ENCODE results near the gene PTCHD1. TPM values are rescaled to one million over a fixed set of nuclear protein-coding genes. Genes with fewer than 3 reads are reported as not detected.

Gene PTCHD1
- total RNA-seq, 2 experiments from 2014 or later: not detected

- Mint-ChIP-seq H3K36me3 (ENCODE audit: low read depth) (no peaks in the 10 kb centered on the region), H3K9me3 (no peaks in the 10 kb centered on the region), H3K27ac (no peak overlapping the region), H3K27me3 (no peaks in the 10 kb centered on the region), H3K4me3 (no peak overlapping the region), H3K4me1 (no peaks in the 10 kb centered on the region)
- ChIA-PET CTCF (no interaction called here), POLR2A (no interaction called here)
- DNase-seq: no peak
Observed at GRCh38 chrX:23392195-23392594, 57.5 kb downstream of the PTCHD1 start.

- Mint-ChIP-seq H3K9me3 (no peaks in the 10 kb centered on the region), H3K36me3 (ENCODE audit: low read depth) (no peaks in the 10 kb centered on the region), H3K4me3 (no peak overlapping the region), H3K27me3 (no peaks in the 10 kb centered on the region), H3K4me1 (no peaks in the 10 kb centered on the region), H3K27ac (no peak overlapping the region)
- no peak for DNase-seq
- ChIA-PET POLR2A (no interaction called here), CTCF (no interaction called here)
Observed at GRCh38 chrX:23394421-23394820, 59.8 kb downstream of the PTCHD1 start.

- DNase-seq: no peak
- H3K4me1 Mint-ChIP-seq: no peaks in the 10 kb centered on the region
- H3K9me3 Mint-ChIP-seq: no peaks in the 10 kb centered on the region
- no peaks in the 10 kb centered on the region for H3K36me3 Mint-ChIP-seq (ENCODE audit: low read depth)
- H3K27me3 Mint-ChIP-seq: no peaks in the 10 kb centered on the region
- H3K4me3 Mint-ChIP-seq: no peak overlapping the region
- CTCF ChIA-PET: no interaction called here
- POLR2A ChIA-PET: no interaction called here
- H3K27ac Mint-ChIP-seq: no peak overlapping the region
Observed at GRCh38 chrX:23396263-23396662, 61.6 kb downstream of the PTCHD1 start.

- Mint-ChIP-seq H3K4me1 (no peaks in the 10 kb centered on the region), H3K27ac (no peak overlapping the region), H3K4me3 (no peak overlapping the region), H3K36me3 (ENCODE audit: low read depth) (no peaks in the 10 kb centered on the region), H3K27me3 (no peaks in the 10 kb centered on the region), H3K9me3 (no peaks in the 10 kb centered on the region)
- no peak for DNase-seq
- ChIA-PET POLR2A (no interaction called here), CTCF (no interaction called here)
Observed at GRCh38 chrX:23398570-23398969, 63.9 kb downstream of the PTCHD1 start.

GRCh38 chrX:23403849-23404248, 69.2 kb downstream of the PTCHD1 start:
- H3K27me3 Mint-ChIP-seq: no peaks in the 10 kb centered on the region
- POLR2A ChIA-PET: no interaction called here
- H3K36me3 Mint-ChIP-seq (ENCODE audit: low read depth): no peaks in the 10 kb centered on the region
- no peak for DNase-seq
- no peaks in the 10 kb centered on the region for H3K9me3 Mint-ChIP-seq
- no peaks in the 10 kb centered on the region for H3K4me1 Mint-ChIP-seq
- CTCF ChIA-PET: no interaction called here
- H3K27ac Mint-ChIP-seq: no peak overlapping the region
- H3K4me3 Mint-ChIP-seq: no peak overlapping the region

- Mint-ChIP-seq H3K9me3 (peaks cover 2% of the 10 kb centered on the region), H3K36me3 (ENCODE audit: low read depth) (no peaks in the 10 kb centered on the region), H3K4me3 (no peak overlapping the region), H3K27ac (no peak overlapping the region), H3K4me1 (no peaks in the 10 kb centered on the region), H3K27me3 (no peaks in the 10 kb centered on the region)
- ChIA-PET CTCF (no interaction called here), POLR2A (no interaction called here)
- no peak for DNase-seq
Observed at GRCh38 chrX:23422912-23423311, 88.3 kb downstream of the PTCHD1 start.

GRCh38 chrX:23434356-23434884, 99.8 kb downstream of the PTCHD1 start:
- H3K36me3 Mint-ChIP-seq (ENCODE audit: low read depth): no peaks in the 10 kb centered on the region
- no peak overlapping the region for H3K27ac Mint-ChIP-seq
- ChIA-PET CTCF (no interaction called here), POLR2A (no interaction called here)
- no peaks in the 10 kb centered on the region for H3K27me3 Mint-ChIP-seq
- no peak overlapping the region for H3K4me3 Mint-ChIP-seq
- no peak for DNase-seq
- H3K4me1 Mint-ChIP-seq: no peaks in the 10 kb centered on the region
- peaks cover 2% of the 10 kb centered on the region for H3K9me3 Mint-ChIP-seq

- H3K27ac Mint-ChIP-seq: no peak overlapping the region
- no peaks in the 10 kb centered on the region for H3K4me1 Mint-ChIP-seq
- no peaks in the 10 kb centered on the region for H3K9me3 Mint-ChIP-seq
- no peaks in the 10 kb centered on the region for H3K27me3 Mint-ChIP-seq
- no peak for DNase-seq
- ChIA-PET CTCF (no interaction called here), POLR2A (no interaction called here)
- H3K36me3 Mint-ChIP-seq (ENCODE audit: low read depth): no peaks in the 10 kb centered on the region
- H3K4me3 Mint-ChIP-seq: no peak overlapping the region
Observed at GRCh38 chrX:23435108-23435507, 100.5 kb downstream of the PTCHD1 start.

GRCh38 chrX:23435575-23435974, 100.9 kb downstream of the PTCHD1 start:
- POLR2A ChIA-PET: no interaction called here
- H3K9me3 Mint-ChIP-seq: no peaks in the 10 kb centered on the region

GRCh38 chrX:23436875-23437274, 102.2 kb downstream of the PTCHD1 start:
- DNase-seq: no peak
- H3K9me3 Mint-ChIP-seq: no peaks in the 10 kb centered on the region
- H3K27me3 Mint-ChIP-seq: no peaks in the 10 kb centered on the region

More at GRCh38 chrX:23435575-23435974, 100.9 kb downstream of the PTCHD1 start:
- Mint-ChIP-seq H3K27ac (no peak overlapping the region), H3K4me1 (no peaks in the 10 kb centered on the region), H3K4me3 (no peak overlapping the region), H3K36me3 (ENCODE audit: low read depth) (no peaks in the 10 kb centered on the region), H3K27me3 (no peaks in the 10 kb centered on the region)
- DNase-seq: no peak
- CTCF ChIA-PET: no interaction called here

GRCh38 chrX:23451266-23451665, 116.6 kb downstream of the PTCHD1 start:
- POLR2A ChIA-PET: no interaction called here
- no peaks in the 10 kb centered on the region for H3K36me3 Mint-ChIP-seq (ENCODE audit: low read depth)
- CTCF ChIA-PET: no interaction called here

More at GRCh38 chrX:23436875-23437274, 102.2 kb downstream of the PTCHD1 start:
- Mint-ChIP-seq H3K36me3 (ENCODE audit: low read depth) (no peaks in the 10 kb centered on the region), H3K27ac (no peak overlapping the region), H3K4me3 (no peak overlapping the region), H3K4me1 (no peaks in the 10 kb centered on the region)
- ChIA-PET CTCF (no interaction called here), POLR2A (no interaction called here)

More at GRCh38 chrX:23451266-23451665, 116.6 kb downstream of the PTCHD1 start:
- no peak overlapping the region for H3K4me3 Mint-ChIP-seq
- H3K9me3 Mint-ChIP-seq: no peaks in the 10 kb centered on the region
- H3K4me1 Mint-ChIP-seq: no peaks in the 10 kb centered on the region
- H3K27ac Mint-ChIP-seq: no peak overlapping the region
- H3K27me3 Mint-ChIP-seq: no peaks in the 10 kb centered on the region
- no peak for DNase-seq
